Trophoblast cell (in vitro differentiated cells and primary cell): ENCODE results near the gene ASB2.

Experiments
- DNase-seq, 2 donors: peaks; one replicate each; pipeline ENCODE4 v3.0.0-alpha.2; 2016
- H2AFZ ChIP-seq: 2 replicates; pipeline ENCODE4 v1.6.1; 2013; ENCODE audit warnings: low read length, moderate library complexity, mild to moderate bottlenecking; ENCODE audit not compliant: insufficient read depth, poor library complexity
- H2AK5ac ChIP-seq: 2 replicates; pipeline ENCODE4 v1.6.1; 2013; ENCODE audit warnings: mild to moderate bottlenecking, low read length
- H2BK120ac ChIP-seq: 2 replicates; pipeline ENCODE4 v1.6.1; 2013; ENCODE audit warnings: low read length, mild to moderate bottlenecking, moderate library complexity; ENCODE audit not compliant: insufficient read depth, poor library complexity
- H2BK12ac ChIP-seq: 2 replicates; pipeline ENCODE4 v1.6.1; 2013; ENCODE audit warnings: mild to moderate bottlenecking, low read length, moderate library complexity
- H2BK5ac ChIP-seq: 2 replicates; pipeline ENCODE4 v1.6.1; 2013; ENCODE audit warnings: low read length, low read depth, moderate library complexity, mild to moderate bottlenecking; ENCODE audit not compliant: poor library complexity
- H3K14ac ChIP-seq: 2 replicates; pipeline ENCODE4 v1.6.1; 2013; ENCODE audit warnings: mild to moderate bottlenecking, low read length
- H3K18ac ChIP-seq: 2 replicates; pipeline ENCODE4 v1.6.1; 2013; ENCODE audit warnings: mild to moderate bottlenecking, low read length
- H3K23ac ChIP-seq: 2 replicates; pipeline ENCODE4 v1.6.1; 2013; ENCODE audit warnings: low read length
- H3K27ac ChIP-seq: 2 replicates; pipeline ENCODE4 v1.5.1; 2013; ENCODE audit warnings: low read depth, mild to moderate bottlenecking, inconsistent platforms, low read length, moderate library complexity
- H3K27me3 ChIP-seq: 2 replicates; pipeline ENCODE4 v1.6.1; 2013; ENCODE audit warnings: inconsistent platforms, mild to moderate bottlenecking, low read length, moderate library complexity; ENCODE audit not compliant: insufficient read depth
- H3K36me3 ChIP-seq, 2 experiments: 1 replicate in 1 of 2; 2 replicates in 1 of 2; pipeline ENCODE4 v1.6.1; 2013; ENCODE audit warnings: low read length in 2 of 2, mild to moderate bottlenecking in 2 of 2, moderate library complexity in 1 of 2; ENCODE audit not compliant: insufficient read depth in 2 of 2, control insufficient read depth in 1 of 2
- H3K4ac ChIP-seq: 2 replicates; pipeline ENCODE4 v1.6.1; 2013; ENCODE audit warnings: low read depth, mild to moderate bottlenecking, low read length, moderate library complexity
- H3K4me1 ChIP-seq, 2 experiments: 1 replicate in 1 of 2; 2 replicates in 1 of 2; pipeline ENCODE4 v1.6.1; 2013; ENCODE audit warnings: low read length in 2 of 2, mild to moderate bottlenecking in 2 of 2, moderate library complexity in 1 of 2; ENCODE audit not compliant: insufficient read depth in 2 of 2, control insufficient read depth in 1 of 2
- H3K4me2 ChIP-seq: 2 replicates; pipeline ENCODE4 v1.6.1; 2013; ENCODE audit warnings: inconsistent platforms, mild to moderate bottlenecking, low read length, moderate library complexity
- H3K4me3 ChIP-seq: 2 replicates; pipeline ENCODE4 v1.5.1; 2013; ENCODE audit warnings: mild to moderate bottlenecking, low read depth, low read length, inconsistent platforms
- H3K79me1 ChIP-seq: one replicate; pipeline ENCODE4 v1.6.1; 2013; ENCODE audit warnings: low read length
- H3K79me2 ChIP-seq: 2 replicates; pipeline ENCODE4 v1.6.1; 2013; ENCODE audit warnings: low read length, mild to moderate bottlenecking; ENCODE audit not compliant: control insufficient read depth, insufficient read depth, poor library complexity
- H3K9ac ChIP-seq: 2 replicates; pipeline ENCODE4 v1.6.1; 2013; ENCODE audit warnings: mild to moderate bottlenecking, low read length
- H3K9me3 ChIP-seq: 2 replicates; pipeline ENCODE4 v1.6.1; 2013; ENCODE audit warnings: low read depth, mild to moderate bottlenecking, control low read depth, inconsistent platforms, low read length; ENCODE audit not compliant: insufficient read depth
- H4K12ac ChIP-seq: 2 replicates; pipeline ENCODE4 v1.6.1; 2013; ENCODE audit warnings: low read depth, mild to moderate bottlenecking, low read length, moderate library complexity
- H4K8ac ChIP-seq: 2 replicates; pipeline ENCODE4 v1.6.1; 2013; ENCODE audit warnings: low read depth, mild to moderate bottlenecking, low read length, moderate library complexity
- H4K91ac ChIP-seq: one replicate; pipeline ENCODE4 v1.6.1; 2013; ENCODE audit warnings: low read depth, mild to moderate bottlenecking, low read length, moderate library complexity
- WGBS: extraction: QIAGEN DNeasy Blood & Tissue Kit; methylation state at CpG from one replicate; pipeline ENCODE4 v1.1.7; 2013; ENCODE audit warnings: missing lambda C conversion rate; ENCODE audit not compliant: insufficient read length, insufficient coverage; ENCODE audit errors: extremely low coverage; 5-methylcytosine and 5-hydroxymethylcytosine counted together

ASB2 gene

GRCh38 chr14:94011795-94012194 is 35.4 kb upstream of the ASB2 start:
- no peak overlapping the region for H4K8ac ChIP-seq
- H2AK5ac ChIP-seq: no peak overlapping the region
- H3K79me1 ChIP-seq: no peaks in the 10 kb centered on the region
- H3K9me3 ChIP-seq: no peaks in the 10 kb centered on the region
- H3K27me3 ChIP-seq: no peaks in the 10 kb centered on the region
- H2BK12ac ChIP-seq: no peak overlapping the region
- H2BK5ac ChIP-seq: no peak overlapping the region
- H3K4me1 ChIP-seq: no peaks in the 10 kb centered on the region
- H3K27ac ChIP-seq: no peak overlapping the region
- no peak overlapping the region for H3K18ac ChIP-seq
- H4K91ac ChIP-seq: no peak overlapping the region
- no peak overlapping the region for H2AFZ ChIP-seq
- WGBS: no CpG with 5 or more reads among the region's 2 CpGs
- no peaks in the 10 kb centered on the region for H3K79me2 ChIP-seq
- H2BK120ac ChIP-seq: no peak overlapping the region
- H3K9ac ChIP-seq: no peak overlapping the region
- no peak overlapping the region for H3K4me2 ChIP-seq
- H4K12ac ChIP-seq: no peak overlapping the region
- H3K14ac ChIP-seq: no peak overlapping the region
- no peaks in the 10 kb centered on the region for H3K36me3 ChIP-seq
- DNase-seq: no peak
- no peak overlapping the region for H3K4ac ChIP-seq
- H3K4me3 ChIP-seq: no peak overlapping the region
- H3K23ac ChIP-seq: no peak overlapping the region

- H2BK5ac ChIP-seq: no peak overlapping the region
- no peaks in the 10 kb centered on the region for H3K27me3 ChIP-seq
- whole genome bisulfite sequencing: no CpG with 5 or more reads among the region's 6 CpGs
These were observed 34.3 kb upstream of the ASB2 start for GRCh38 chr14:94010625-94011024.

GRCh38 chr14:94009767-94010166 is 33.4 kb upstream of the ASB2 start:
- H3K27me3 ChIP-seq: no peaks in the 10 kb centered on the region
- H3K36me3 ChIP-seq: no peaks in the 10 kb centered on the region
- no peak overlapping the region for H3K14ac ChIP-seq
- H2AK5ac ChIP-seq: no peak overlapping the region
- no peak overlapping the region for H4K8ac ChIP-seq
- no peak overlapping the region for H3K4ac ChIP-seq
- no peak overlapping the region for H4K12ac ChIP-seq
- DNase-seq: no peak
- H3K4me1 ChIP-seq: no peaks in the 10 kb centered on the region
- no peak overlapping the region for H2BK12ac ChIP-seq
- H3K27ac ChIP-seq: no peak overlapping the region
- no peak overlapping the region for H2BK5ac ChIP-seq
- no peaks in the 10 kb centered on the region for H3K9me3 ChIP-seq
- no peak overlapping the region for H3K23ac ChIP-seq
- no peak overlapping the region for H3K4me3 ChIP-seq
- H2BK120ac ChIP-seq: no peak overlapping the region
- H2AFZ ChIP-seq: no peak overlapping the region
- no peak overlapping the region for H4K91ac ChIP-seq
- H3K79me1 ChIP-seq: no peaks in the 10 kb centered on the region
- H3K18ac ChIP-seq: no peak overlapping the region
- no peaks in the 10 kb centered on the region for H3K79me2 ChIP-seq
- no CpG with 5 or more reads among the region's 4 CpGs for WGBS
- no peak overlapping the region for H3K9ac ChIP-seq
- H3K4me2 ChIP-seq: no peak overlapping the region

More at GRCh38 chr14:94010625-94011024, 34.3 kb upstream of the ASB2 start:
- H3K4me3 ChIP-seq: no peak overlapping the region
- no peak overlapping the region for H3K23ac ChIP-seq
- H3K36me3 ChIP-seq: no peaks in the 10 kb centered on the region
- H4K12ac ChIP-seq: no peak overlapping the region
- H3K79me1 ChIP-seq: no peaks in the 10 kb centered on the region
- no peak for DNase-seq
- H2AK5ac ChIP-seq: no peak overlapping the region
- no peak overlapping the region for H3K4ac ChIP-seq
- H3K27ac ChIP-seq: no peak overlapping the region
- no peak overlapping the region for H3K4me2 ChIP-seq
- no peaks in the 10 kb centered on the region for H3K4me1 ChIP-seq
- H4K91ac ChIP-seq: no peak overlapping the region
- H2BK12ac ChIP-seq: no peak overlapping the region
- no peak overlapping the region for H3K9ac ChIP-seq
- H3K18ac ChIP-seq: no peak overlapping the region
- H3K9me3 ChIP-seq: no peaks in the 10 kb centered on the region
- no peak overlapping the region for H4K8ac ChIP-seq
- H2BK120ac ChIP-seq: no peak overlapping the region
- H3K79me2 ChIP-seq: no peaks in the 10 kb centered on the region
- no peak overlapping the region for H3K14ac ChIP-seq
- H2AFZ ChIP-seq: no peak overlapping the region

- Histone ChIP-seq H3K4me2 (no peak overlapping the region), H3K9ac (no peak overlapping the region), H2BK120ac (no peak overlapping the region), H2AK5ac (no peak overlapping the region), H2BK12ac (no peak overlapping the region), H3K18ac (no peak overlapping the region), H3K23ac (no peak overlapping the region), H3K4me3 (no peak overlapping the region), H3K27me3 (no peaks in the 10 kb centered on the region), H2BK5ac (no peak overlapping the region), H2AFZ (no peak overlapping the region), H3K9me3 (no peaks in the 10 kb centered on the region), H3K27ac (no peak overlapping the region), H4K12ac (no peak overlapping the region), H4K8ac (no peak overlapping the region), H3K79me1 (no peaks in the 10 kb centered on the region), H3K4me1 (no peaks in the 10 kb centered on the region), H3K36me3 (no peaks in the 10 kb centered on the region), H3K4ac (no peak overlapping the region), H3K79me2 (no peaks in the 10 kb centered on the region), H3K14ac (no peak overlapping the region), H4K91ac (no peak overlapping the region)
- DNase-seq: no peak
- WGBS: no CpG with 5 or more reads among the region's 3 CpGs
These were observed 31.9 kb upstream of the ASB2 start for GRCh38 chr14:94008234-94008633.
